ENCODE data around the gene FAM186B. TPM values are rescaled to one million over a fixed set of nuclear protein-coding genes. Genes with fewer than 3 reads are reported as not detected.

The FAM186B gene
- total and polyA plus RNA-seq, 2 of the 13 experiments (the other 11 are each of a cell fraction or from before 2014, with no cell fraction given), result 0.07 to 0.20 TPM

DNA sequence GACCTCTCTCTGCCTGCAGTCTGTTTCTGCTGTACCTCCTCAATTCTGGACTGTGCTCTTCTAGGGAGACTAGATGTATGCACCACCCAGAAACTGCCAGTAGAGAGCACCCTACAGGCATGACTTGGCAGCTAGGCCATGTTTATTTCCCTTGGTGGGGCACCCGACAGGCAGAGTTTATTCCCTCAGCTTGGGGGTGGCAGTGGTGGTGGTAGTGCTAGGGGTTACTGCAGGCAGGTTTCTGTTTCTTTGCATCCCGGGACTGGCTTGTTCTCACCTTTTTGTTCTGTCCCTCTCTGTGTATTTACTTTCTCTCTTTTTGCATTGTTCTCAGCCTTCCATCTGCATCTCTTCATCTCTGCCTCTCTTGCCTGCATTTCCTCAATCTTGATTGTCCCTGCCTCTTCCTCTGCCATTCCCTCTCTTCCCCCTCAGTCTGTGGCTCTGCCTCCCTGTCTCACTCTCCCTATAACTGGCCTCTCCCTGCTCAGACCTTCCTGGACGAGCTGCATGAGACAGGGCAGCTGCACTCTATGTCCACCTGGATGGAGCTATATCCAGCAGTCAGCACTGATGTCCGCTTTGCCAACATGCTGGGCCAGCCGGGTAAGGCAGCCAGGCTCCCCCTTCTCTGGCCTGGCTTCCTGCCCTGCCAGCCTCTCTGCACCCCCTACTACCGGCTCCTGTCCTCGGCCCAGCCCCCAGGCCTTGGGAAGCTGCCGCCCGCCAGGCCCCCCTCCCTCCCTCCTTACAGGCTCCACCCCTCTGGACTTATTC is 31.7 kb upstream of the FAM186B start:
- Histone ChIP-seq H3K4me1 (ENCODE audit: insufficient read depth, low read length) (peaks cover 39% of the 10 kb centered on the region), H3K4me2 (ENCODE audit: low read depth, low read length) (peak overlapping the region; percentile 36; the same call in 1 of the 2 replicates), H2AFZ (ENCODE audit: low read length) (no peak overlapping the region), H3K9me3 (ENCODE audit: low read length) (no peaks in the 10 kb centered on the region), H3K4me3 (replicated peaks in 1 of 3; ENCODE audit: insufficient read depth in 1 of 3, low read depth in 2 of 3, low read length in 3 of 3) (no peak overlapping the region), H3K79me2 (ENCODE audit: insufficient read depth, low read length) (no peaks in the 10 kb centered on the region), H3K27me3 (ENCODE audit: control insufficient read depth in 1 of 2, insufficient read depth in 2 of 2, low read length in 2 of 2) (no peaks in the 10 kb centered on the region; a peak in 1 of 5 replicates), H3K9ac (ENCODE audit: insufficient read depth, low read depth, low read length) (no peak overlapping the region), H4K20me1 (ENCODE audit: insufficient read depth, low read length) (no peaks in the 10 kb centered on the region), H3K27ac (ENCODE audit: extremely low read length, insufficient read depth, low read length) (peak overlapping the region; percentile 16), H3K36me3 (replicated peaks in 1 of 2; ENCODE audit: control insufficient read depth in 1 of 2, insufficient read depth in 2 of 2, low read length in 2 of 2) (peaks cover 0 to 1% of the 10 kb centered on the region in 2 experiments; a peak in 1 of 5 replicates)
- WGBS (ENCODE audit: low lambda C conversion rate), result 73% methylated on average over 8 of the region's 9 CpGs
- in situ Hi-C loops (cut with HindIII; ENCODE audit: extremely low pct_ligation_motif_present, low pct_unique_long_range_greater_than_20kb) (no loop called here), intact Hi-C loops (cut with micrococcal nuclease; ENCODE audit: unreplicated experiment) (no loop called here)
- DNase-seq (ENCODE audit: low spot score) (peak; percentile 58), FAIRE-seq (peak; percentile 82), ATAC-seq (peak; percentile 93)
- BruUV-seq (replicated peaks), result no TSS peak
- POLR2A ChIA-PET, result interaction anchor here (1.1 to 1.5 kb wide), 3 partner anchors 14 to 104 kb away, joined by 3 to 6 read pairs (median 5); partner anchors contain the start of genes PRPF40B and TMBIM6
- CTCF ChIA-PET (ENCODE audit: low intra/inter-chr PET ratio, low total read pairs), result interaction anchor here (1.0 to 1.3 kb wide), 2 partner anchors 70 to 141 kb away, joined by 4 to 5 read pairs; partner anchors contain the start of gene FMNL3
- TF ChIP-seq ZBTB20 (CRISPR knock-in tag; IDR thresholded peaks at IDR 0.05; ENCODE audit: borderline replicate concordance, low read depth) (no peak), NFE2 (CRISPR knock-in tag; IDR thresholded peaks at IDR 0.05) (0 out of 2 replicates have a peak, but pooled peaks have one; percentile 44), FOXA1 (IDR thresholded peaks at IDR 0.05) (no peak), FOXA1 (CRISPR knock-in tag; IDR thresholded peaks at IDR 0.05) (peak; percentile 19; the same call in 1 of the 2 replicates), ATF6 (CRISPR knock-in tag; conservative IDR thresholded peaks at IDR 0.05) (no peak), SUZ12 (IDR thresholded peaks at IDR 0.05; ENCODE audit: low read depth, low read length) (no peak), ZNF850 (CRISPR knock-in tag; conservative IDR thresholded peaks at IDR 0.05) (no peak), ZFY (CRISPR knock-in tag; IDR thresholded peaks at IDR 0.05) (0 out of 2 replicates have a peak, but pooled peaks have one; percentile 21), IRF2 (CRISPR knock-in tag; IDR thresholded peaks at IDR 0.05) (0 out of 2 replicates have a peak, but pooled peaks have one; percentile 24), ZNF274 (CRISPR knock-in tag; IDR thresholded peaks at IDR 0.05) (no peak), ZFAT (CRISPR knock-in tag; conservative IDR thresholded peaks at IDR 0.05) (no peak), TEAD2 (CRISPR knock-in tag; IDR thresholded peaks at IDR 0.05) (no peak), TOPORS (CRISPR knock-in tag; IDR thresholded peaks at IDR 0.05) (no peak), NKX3-1 (CRISPR knock-in tag; IDR thresholded peaks at IDR 0.05) (no peak), FOXA3 (CRISPR knock-in tag; IDR thresholded peaks at IDR 0.05) (peak; percentile 29; the same call in 1 of the 2 replicates), ISX (CRISPR knock-in tag; conservative IDR thresholded peaks at IDR 0.05) (no peak)
- TF ChIP-seq, protein P1, sequence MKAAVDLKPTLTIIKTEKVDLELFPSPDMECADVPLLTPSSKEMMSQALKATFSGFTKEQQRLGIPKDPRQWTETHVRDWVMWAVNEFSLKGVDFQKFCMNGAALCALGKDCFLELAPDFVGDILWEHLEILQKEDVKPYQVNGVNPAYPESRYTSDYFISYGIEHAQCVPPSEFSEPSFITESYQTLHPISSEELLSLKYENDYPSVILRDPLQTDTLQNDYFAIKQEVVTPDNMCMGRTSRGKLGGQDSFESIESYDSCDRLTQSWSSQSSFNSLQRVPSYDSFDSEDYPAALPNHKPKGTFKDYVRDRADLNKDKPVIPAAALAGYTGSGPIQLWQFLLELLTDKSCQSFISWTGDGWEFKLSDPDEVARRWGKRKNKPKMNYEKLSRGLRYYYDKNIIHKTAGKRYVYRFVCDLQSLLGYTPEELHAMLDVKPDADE (CRISPR knock-in tag; IDR thresholded peaks at IDR 0.05), result no peak
- TF ChIP-seq, protein P2, sequence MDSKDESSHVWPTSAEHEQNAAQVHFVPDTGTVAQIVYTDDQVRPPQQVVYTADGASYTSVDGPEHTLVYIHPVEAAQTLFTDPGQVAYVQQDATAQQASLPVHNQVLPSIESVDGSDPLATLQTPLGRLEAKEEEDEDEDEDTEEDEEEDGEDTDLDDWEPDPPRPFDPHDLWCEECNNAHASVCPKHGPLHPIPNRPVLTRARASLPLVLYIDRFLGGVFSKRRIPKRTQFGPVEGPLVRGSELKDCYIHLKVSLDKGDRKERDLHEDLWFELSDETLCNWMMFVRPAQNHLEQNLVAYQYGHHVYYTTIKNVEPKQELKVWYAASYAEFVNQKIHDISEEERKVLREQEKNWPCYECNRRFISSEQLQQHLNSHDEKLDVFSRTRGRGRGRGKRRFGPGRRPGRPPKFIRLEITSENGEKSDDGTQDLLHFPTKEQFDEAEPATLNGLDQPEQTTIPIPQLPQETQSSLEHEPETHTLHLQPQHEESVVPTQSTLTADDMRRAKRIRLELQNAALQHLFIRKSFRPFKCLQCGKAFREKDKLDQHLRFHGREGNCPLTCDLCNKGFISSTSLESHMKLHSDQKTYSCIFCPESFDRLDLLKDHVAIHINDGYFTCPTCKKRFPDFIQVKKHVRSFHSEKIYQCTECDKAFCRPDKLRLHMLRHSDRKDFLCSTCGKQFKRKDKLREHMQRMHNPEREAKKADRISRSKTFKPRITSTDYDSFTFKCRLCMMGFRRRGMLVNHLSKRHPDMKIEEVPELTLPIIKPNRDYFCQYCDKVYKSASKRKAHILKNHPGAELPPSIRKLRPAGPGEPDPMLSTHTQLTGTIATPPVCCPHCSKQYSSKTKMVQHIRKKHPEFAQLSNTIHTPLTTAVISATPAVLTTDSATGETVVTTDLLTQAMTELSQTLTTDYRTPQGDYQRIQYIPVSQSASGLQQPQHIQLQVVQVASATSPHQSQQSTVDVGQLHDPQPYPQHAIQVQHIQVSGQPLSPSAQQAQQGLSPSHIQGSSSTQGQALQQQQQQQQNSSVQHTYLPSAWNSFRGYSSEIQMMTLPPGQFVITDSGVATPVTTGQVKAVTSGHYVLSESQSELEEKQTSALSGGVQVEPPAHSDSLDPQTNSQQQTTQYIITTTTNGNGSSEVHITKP (CRISPR knock-in tag; IDR thresholded peaks at IDR 0.05; ENCODE audit: low read depth), result no peak
